GM12891 (cell line): ENCODE data around the gene INPP4A.

ENCODE experiments used
- POLR2A ChIP-seq: IDR thresholded peaks from 2 replicates; pipeline ENCODE4 v1.6.1; 2011; ENCODE audit warnings: low read depth, low read length, control low read depth
- POLR2AphosphoS5 ChIP-seq: IDR thresholded peaks from 2 replicates; pipeline ENCODE4 v1.6.1; 2011; ENCODE audit warnings: low read depth, low read length, control low read depth

GRCh38 chr2:98517636-98518035, 73.0 kb downstream of the INPP4A start:
- no peak for TF ChIP-seq POLR2A
- TF ChIP-seq POLR2AphosphoS5, result no peak
